DND-41 (cell line): ENCODE measurements around the gene TRAM2.

Experiments
- EZH2 ChIP-seq: IDR thresholded peaks from 3 replicates; pipeline ENCODE4 v1.6.1; 2012; ENCODE audit warnings: borderline replicate concordance, low read depth, mild to moderate bottlenecking, moderate library complexity, low read length, inconsistent platforms; ENCODE audit not compliant: severe bottlenecking
- TF ChIP-seq, protein P1 (sequence below): IDR thresholded peaks from 2 replicates; pipeline ENCODE4 v1.5.1; 2012; ENCODE audit warnings: borderline replicate concordance, low read length, moderate library complexity, mild to moderate bottlenecking; ENCODE audit not compliant: poor library complexity, severe bottlenecking; ENCODE audit errors: extremely low read depth

DNA sequence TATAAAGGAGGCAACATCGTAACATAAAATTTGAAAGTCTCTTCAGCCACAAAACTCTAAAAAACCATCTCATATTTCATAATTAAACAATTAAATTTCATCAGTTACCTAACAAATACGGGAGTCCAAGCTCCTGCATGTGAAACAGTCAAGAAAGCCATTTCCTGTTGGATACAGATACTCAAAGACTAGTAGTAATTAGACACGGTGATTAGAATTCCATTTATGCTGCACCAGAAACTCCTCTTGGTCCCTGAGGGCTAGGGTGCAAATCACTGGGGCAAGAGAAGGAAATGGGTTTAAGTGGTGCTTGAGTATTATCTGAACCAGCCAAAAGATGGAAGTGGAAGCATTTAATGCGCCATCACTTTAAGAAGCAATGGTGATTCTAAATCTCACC, 27.4 kb downstream of the TRAM2 start:
- TF ChIP-seq EZH2, result no peak
- TF ChIP-seq, protein P1, sequence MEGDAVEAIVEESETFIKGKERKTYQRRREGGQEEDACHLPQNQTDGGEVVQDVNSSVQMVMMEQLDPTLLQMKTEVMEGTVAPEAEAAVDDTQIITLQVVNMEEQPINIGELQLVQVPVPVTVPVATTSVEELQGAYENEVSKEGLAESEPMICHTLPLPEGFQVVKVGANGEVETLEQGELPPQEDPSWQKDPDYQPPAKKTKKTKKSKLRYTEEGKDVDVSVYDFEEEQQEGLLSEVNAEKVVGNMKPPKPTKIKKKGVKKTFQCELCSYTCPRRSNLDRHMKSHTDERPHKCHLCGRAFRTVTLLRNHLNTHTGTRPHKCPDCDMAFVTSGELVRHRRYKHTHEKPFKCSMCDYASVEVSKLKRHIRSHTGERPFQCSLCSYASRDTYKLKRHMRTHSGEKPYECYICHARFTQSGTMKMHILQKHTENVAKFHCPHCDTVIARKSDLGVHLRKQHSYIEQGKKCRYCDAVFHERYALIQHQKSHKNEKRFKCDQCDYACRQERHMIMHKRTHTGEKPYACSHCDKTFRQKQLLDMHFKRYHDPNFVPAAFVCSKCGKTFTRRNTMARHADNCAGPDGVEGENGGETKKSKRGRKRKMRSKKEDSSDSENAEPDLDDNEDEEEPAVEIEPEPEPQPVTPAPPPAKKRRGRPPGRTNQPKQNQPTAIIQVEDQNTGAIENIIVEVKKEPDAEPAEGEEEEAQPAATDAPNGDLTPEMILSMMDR, result no peak
